Ovary (tissue), 9 donors: ENCODE results near the gene AUTS2. TPM values are rescaled to one million over a fixed set of nuclear protein-coding genes. Genes with fewer than 3 reads are reported as not detected.

Experiments
- DNase-seq, 5 donors: peaks; one replicate each; pipeline ENCODE4 v3.0.0-alpha.2; 2019 to 2020
- H3K27ac ChIP-seq, 2 donors: fragments of 200-600 bp; one replicate each; pipeline versions ENCODE4 v1.5.1 to v1.8.0; 2019 to 2022
- H3K27me3 ChIP-seq: fragments of 200-600 bp; one replicate; pipeline ENCODE4 v1.8.0; 2022
- H3K36me3 ChIP-seq: fragments of 200-600 bp; sonication (generic); one replicate; pipeline ENCODE4 v1.5.1; 2019
- H3K4me1 ChIP-seq: one replicate; pipeline ENCODE4 v1.8.1; 2013; ENCODE audit warnings: mild to moderate bottlenecking, moderate library complexity; ENCODE audit not compliant: insufficient read depth
- H3K4me3 ChIP-seq: fragments of 200-600 bp; sonication (generic); one replicate; pipeline ENCODE4 v1.5.1; 2017
- H3K9me3 ChIP-seq, 2 donors: fragments of 200-600 bp in 1 of 2; sonication (generic) in 1 of 2; one replicate each; pipeline versions ENCODE4 v1.5.1 to v1.8.1; 2013 to 2019; ENCODE audit warnings: mild to moderate bottlenecking in 1 of 2, moderate library complexity in 1 of 2
- EP300 ChIP-seq: sonication (generic); formaldehyde crosslinking; IDR thresholded peaks from one replicate; pipeline ENCODE4 v1.6.1; 2017; ENCODE audit warnings: antibody characterized with exemption
- POLR2A ChIP-seq: fragments of 450-650 bp; IDR thresholded peaks from one replicate; pipeline ENCODE4 v1.6.1; 2017; ENCODE audit warnings: antibody characterized with exemption, mild to moderate bottlenecking, moderate library complexity
- WGBS, 3 donors: extraction: QIAGEN DNeasy Blood & Tissue Kit in 1 of 3; methylation state at CpG; one replicate each; pipeline versions ENCODE4 v1.1.5 to v1.1.7; 2013 to 2017; 5-methylcytosine and 5-hydroxymethylcytosine counted together
- intact Hi-C, 4 donors: fragments of 100-400 bp; cut with DNase I; formaldehyde crosslinking; loops; one replicate each; pipeline versions ENCODE4 v1.11.0 to v1.15.1; 2022 to 2023
- polyA plus RNA-seq, 2 donors: library from polyadenylated mRNA; stranded (reverse); fragments of 200-250 nt in 1 of 2; fragments of 350-450 nt in 1 of 2; fragmentation: Illumina TruSeq in 1 of 2; extraction: RNeasy Lipid Tissue Mini Kit (QIAGEN cat#74804) in 1 of 2; gene quantifications; one replicate each; pipeline ENCODE4 v1.2.3, GENCODE V29; 2013 to 2014
- total RNA-seq, 7 donors: library from RNA; depleted of rRNA in 2 of 7; stranded (reverse); fragments of >200 nt in 2 of 7; fragmentation: NEBNext Ultra II Directional in 3 of 7; extraction: Animal tissue kit (Norgen Biotek cat#: 25700) in 3 of 7; gene quantifications; one replicate each; pipeline versions ENCODE4 v1.1.0 to v1.2.4, GENCODE V29; 2016 to 2023
- TF ChIP-seq, protein P1 (sequence below), 3 donors: fragments of 450-650 bp in 2 of 3; fragments of 200-600 bp in 1 of 3; IDR thresholded peaks; one replicate each; pipeline versions ENCODE4 v1.5.1 to v1.8.0; 2016 to 2022; ENCODE audit warnings: antibody characterized with exemption in 3 of 3, mild to moderate bottlenecking in 1 of 3
- donor health status: DM: no; HTN: no; CAD: no; lungs with moderate emphysema.
- donor health status: DM: no; HTN: no; CAD: no.
- donor health status: Bipolar disorder and iron deficiency.
- donor health status: DM: yes; HTN: yes; CAD: no.
- donor health status: DM: no; HTN: no; CAD: no.
- donor health status: DM: yes; HTN: yes; CAD: no.

AUTS2 gene
- total and polyA plus RNA-seq, 9 donors = 18.3 to 60.9 (median 44.9) TPM

DNA sequence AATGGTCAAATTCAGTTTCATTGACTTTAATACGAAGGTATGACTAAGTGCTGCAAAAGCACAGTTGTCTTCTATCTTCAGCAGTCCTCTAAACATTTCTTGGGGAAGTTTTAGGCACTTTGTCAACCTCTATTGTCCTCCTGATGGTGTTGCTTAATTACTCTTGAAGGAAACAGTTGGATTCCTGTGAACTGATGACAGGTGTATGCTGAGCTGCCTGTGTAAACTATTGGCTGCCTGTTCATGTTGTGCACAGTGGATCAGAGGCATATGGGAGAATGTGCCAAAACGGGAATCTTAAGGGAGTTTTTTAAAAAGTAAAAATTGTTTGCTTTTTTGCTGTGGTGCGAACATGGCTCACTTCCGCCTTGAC is 221.0 kb downstream of the AUTS2 start:
- TF ChIP-seq, protein P1, sequence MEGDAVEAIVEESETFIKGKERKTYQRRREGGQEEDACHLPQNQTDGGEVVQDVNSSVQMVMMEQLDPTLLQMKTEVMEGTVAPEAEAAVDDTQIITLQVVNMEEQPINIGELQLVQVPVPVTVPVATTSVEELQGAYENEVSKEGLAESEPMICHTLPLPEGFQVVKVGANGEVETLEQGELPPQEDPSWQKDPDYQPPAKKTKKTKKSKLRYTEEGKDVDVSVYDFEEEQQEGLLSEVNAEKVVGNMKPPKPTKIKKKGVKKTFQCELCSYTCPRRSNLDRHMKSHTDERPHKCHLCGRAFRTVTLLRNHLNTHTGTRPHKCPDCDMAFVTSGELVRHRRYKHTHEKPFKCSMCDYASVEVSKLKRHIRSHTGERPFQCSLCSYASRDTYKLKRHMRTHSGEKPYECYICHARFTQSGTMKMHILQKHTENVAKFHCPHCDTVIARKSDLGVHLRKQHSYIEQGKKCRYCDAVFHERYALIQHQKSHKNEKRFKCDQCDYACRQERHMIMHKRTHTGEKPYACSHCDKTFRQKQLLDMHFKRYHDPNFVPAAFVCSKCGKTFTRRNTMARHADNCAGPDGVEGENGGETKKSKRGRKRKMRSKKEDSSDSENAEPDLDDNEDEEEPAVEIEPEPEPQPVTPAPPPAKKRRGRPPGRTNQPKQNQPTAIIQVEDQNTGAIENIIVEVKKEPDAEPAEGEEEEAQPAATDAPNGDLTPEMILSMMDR (IDR thresholded peaks at IDR 0.05) = no peak
- no peak for TF ChIP-seq EP300
- no peak for TF ChIP-seq POLR2A
- DNase-seq = no peak
- 84 to 88% (median 86%) methylated on average over 4 of the region's 4 CpGs for WGBS, 3 donors

DNA sequence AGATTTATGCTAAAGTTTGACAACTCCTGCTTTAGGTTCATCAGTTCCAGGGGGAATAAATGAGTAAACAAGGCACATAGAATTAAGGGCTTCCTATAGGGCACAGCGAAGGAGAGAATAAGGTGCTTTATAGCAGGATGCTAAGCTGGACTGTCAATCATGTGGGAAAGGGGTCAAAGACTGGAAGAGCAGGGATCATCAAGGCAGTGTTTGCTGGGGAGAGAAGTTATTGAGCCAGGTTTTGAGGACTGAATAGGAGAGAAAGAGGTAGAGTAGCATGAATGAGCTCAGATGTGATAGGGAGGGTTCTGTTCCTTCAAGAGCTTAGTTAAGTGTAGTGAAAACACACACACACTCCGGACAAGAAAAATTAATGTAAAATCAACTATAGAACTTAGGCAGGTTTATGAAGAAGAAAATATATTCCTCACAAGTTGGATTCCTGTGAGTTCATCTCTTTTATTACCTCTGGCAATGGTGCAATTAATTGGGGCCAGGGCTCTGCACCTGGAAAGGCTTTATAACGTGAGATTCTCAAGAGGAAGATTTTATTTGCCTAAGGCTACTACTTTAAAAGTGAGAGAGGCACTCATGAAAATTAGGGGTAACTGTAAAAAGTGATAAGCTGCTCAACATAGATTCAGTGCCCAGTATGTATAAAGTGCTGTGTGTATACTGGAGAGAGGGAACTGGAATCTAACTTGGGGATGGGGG is 222.4 kb downstream of the AUTS2 start:
- intact Hi-C loops = no loop called here
- no peaks in the 10 kb centered on the region for H3K27me3 ChIP-seq
- H3K4me3 ChIP-seq = no peak overlapping the region
- no peaks in the 10 kb centered on the region for H3K36me3 ChIP-seq
- peaks cover 19% of the 10 kb centered on the region for H3K4me1 ChIP-seq
- DNase-seq = no peak
- H3K27ac ChIP-seq = no peak overlapping the region
- TF ChIP-seq POLR2A = no peak
- TF ChIP-seq, protein P1 (IDR thresholded peaks at IDR 0.05) = no peak
- TF ChIP-seq EP300 = no peak
- no peaks in the 10 kb centered on the region for H3K9me3 ChIP-seq
- 80 to 95% (median 89%) methylated on average over 3 of the region's 3 CpGs for WGBS, 3 donors

More for the DNA sequence above, 221.0 kb downstream of the AUTS2 start:
- intact Hi-C loops = no loop called here
- H3K36me3 ChIP-seq = no peaks in the 10 kb centered on the region
- no peak overlapping the region for H3K27ac ChIP-seq
- no peaks in the 10 kb centered on the region for H3K27me3 ChIP-seq
- peaks cover 18% of the 10 kb centered on the region for H3K4me1 ChIP-seq
- H3K4me3 ChIP-seq = no peak overlapping the region
- no peaks in the 10 kb centered on the region for H3K9me3 ChIP-seq

DNA sequence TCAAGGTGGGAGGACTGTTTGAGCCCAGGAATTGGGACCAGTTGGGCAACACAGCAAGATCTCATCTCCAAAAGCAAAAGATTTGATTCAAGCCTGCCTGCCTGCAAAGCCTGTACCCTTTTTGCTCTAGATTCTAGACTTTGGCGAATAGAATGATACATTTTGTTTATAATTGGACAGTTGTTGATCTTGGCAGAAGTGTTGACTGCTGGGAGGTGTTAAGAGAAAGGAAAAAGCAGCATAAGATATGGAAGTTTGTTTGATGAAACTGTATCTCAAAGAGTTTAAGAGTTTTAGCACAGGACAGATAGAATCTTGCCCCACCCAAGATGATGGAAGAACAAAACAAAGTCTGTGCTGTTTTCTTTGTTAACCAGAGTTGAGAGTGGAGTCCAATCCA is 224.1 kb downstream of the AUTS2 start:
- Histone ChIP-seq H3K4me3 (no peak overlapping the region), H3K36me3 (no peaks in the 10 kb centered on the region), H3K9me3 (no peaks in the 10 kb centered on the region), H3K4me1 (peaks cover 17% of the 10 kb centered on the region), H3K27ac (no peak overlapping the region), H3K27me3 (no peaks in the 10 kb centered on the region)
- intact Hi-C loops = no loop called here
- TF ChIP-seq EP300 (no peak), POLR2A (no peak)
- TF ChIP-seq, protein P1 (IDR thresholded peaks at IDR 0.05) = no peak
- 14 to 22% (median 17%) methylated on average over 1 of the region's 1 CpG for WGBS, 3 donors
- DNase-seq = no peak

DNA sequence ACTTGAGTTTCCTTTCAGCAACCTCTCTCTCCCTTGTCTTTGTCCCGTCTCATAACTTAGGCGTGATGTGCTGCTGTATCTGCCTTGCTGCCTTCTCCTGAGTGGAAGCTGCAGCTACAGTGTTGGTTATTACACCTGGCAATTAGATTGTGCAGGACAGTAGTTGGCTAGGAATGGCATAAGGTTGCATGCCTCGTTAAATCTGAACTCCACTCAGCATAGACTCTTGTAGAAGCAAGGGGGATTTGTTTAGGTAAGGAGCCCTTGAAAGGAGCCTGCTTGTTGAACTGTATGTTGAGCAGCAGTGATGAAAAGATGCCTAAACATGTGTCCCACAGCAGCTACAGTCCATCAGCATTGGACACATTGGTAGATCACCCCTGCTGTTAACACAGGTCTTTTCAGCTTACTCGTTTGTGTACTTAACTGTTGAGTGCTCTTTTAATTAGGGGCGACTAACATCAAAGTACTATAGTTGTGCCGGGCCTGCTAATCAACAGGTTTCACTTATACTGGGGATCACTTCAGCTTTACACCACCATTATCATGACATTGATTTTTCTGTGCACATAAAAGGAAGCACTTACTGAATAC is 225.0 kb downstream of the AUTS2 start:
- H3K4me1 ChIP-seq = peaks cover 13% of the 10 kb centered on the region
- DNase-seq = no peak
- TF ChIP-seq POLR2A (no peak), EP300 (no peak)
- TF ChIP-seq, protein P1 (IDR thresholded peaks at IDR 0.05) = no peak
- no peak overlapping the region for H3K4me3 ChIP-seq
- whole genome bisulfite sequencing, 3 donors = 86 to 93% (median 87%) methylated on average over 6 of the region's 6 CpGs
- no peaks in the 10 kb centered on the region for H3K36me3 ChIP-seq
- H3K27me3 ChIP-seq = no peaks in the 10 kb centered on the region
- no peak overlapping the region for H3K27ac ChIP-seq
- H3K9me3 ChIP-seq = no peaks in the 10 kb centered on the region
- intact Hi-C loops = no loop called here
